ENCODE measurements around the gene ZNF648.

DNA sequence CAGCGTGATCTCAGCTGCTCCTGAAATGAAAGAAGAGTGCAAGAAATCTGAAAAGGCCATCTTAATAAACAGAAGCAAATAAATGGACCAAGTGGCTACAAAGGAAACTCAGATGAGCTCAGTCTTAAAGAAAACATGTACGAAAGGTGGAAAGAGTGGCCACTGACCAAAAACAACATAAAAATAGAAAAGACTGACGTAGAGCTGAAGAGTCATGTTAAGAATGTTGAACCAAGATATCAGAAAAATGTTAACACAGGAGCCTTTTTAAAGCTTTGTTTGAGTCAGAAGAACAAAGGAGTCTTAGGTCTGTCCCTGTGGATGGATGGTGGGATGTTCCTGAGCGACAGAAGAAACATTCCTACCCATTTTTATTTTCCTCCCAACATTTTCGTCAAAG, 30.8 kb upstream of the ZNF648 start:
- TF ChIP-seq CTBP1 (IDR thresholded peaks at IDR 0.05; ENCODE audit: borderline replicate concordance) (no peak), FOXK2 (IDR thresholded peaks at IDR 0.05) (no peak), SUZ12 (IDR thresholded peaks at IDR 0.05) (no peak), ZNF384 (IDR thresholded peaks at IDR 0.05) (no peak), BHLHE40 (IDR thresholded peaks at IDR 0.05; ENCODE audit: borderline replicate concordance) (no peak), TARDBP (IDR thresholded peaks at IDR 0.05) (no peak), L3MBTL2 (conservative IDR thresholded peaks at IDR 0.05) (no peak), ELF4 (IDR thresholded peaks at IDR 0.05) (no peak), ARNT (IDR thresholded peaks at IDR 0.05) (no peak), NFRKB (IDR thresholded peaks at IDR 0.05) (no peak), FOXA1 (IDR thresholded peaks at IDR 0.05) (no peak), SP1 (IDR thresholded peaks at IDR 0.05) (no peak)

All from HEK293T (cell line).